Stomach (tissue), 9 donors: Measurements from ENCODE around the gene GLP2R. TPM values are rescaled to one million over a fixed set of nuclear protein-coding genes. Genes with fewer than 3 reads are reported as not detected.

Experiments used
- DNase-seq, 2 donors: peaks; one replicate each; pipeline versions ENCODE4 v3.0.0 to v3.0.0-alpha.2; 2013 to 2019
- H3K27ac ChIP-seq, 5 donors: fragments of 200-600 bp in 4 of 5; sonication (generic) in 4 of 5; one replicate each; pipeline ENCODE4 v1.5.1; 2013 to 2019; ENCODE audit warnings: mild to moderate bottlenecking in 1 of 5, moderate library complexity in 1 of 5
- H3K27me3 ChIP-seq, 3 donors: fragments of 200-600 bp; sonication (generic); one replicate each; pipeline ENCODE4 v1.5.1; 2017 to 2019; ENCODE audit warnings: mixed run types in 1 of 3
- H3K36me3 ChIP-seq, 4 donors: fragments of 200-600 bp; sonication (generic); 1 replicate in 3 of 4; 2 replicates in 1 of 4; pipeline ENCODE4 v1.5.1; 2016 to 2019
- H3K4me1 ChIP-seq, 4 donors: fragments of 200-600 bp; sonication (generic); one replicate each; pipeline ENCODE4 v1.5.1; 2016 to 2019
- H3K4me3 ChIP-seq, 4 donors: fragments of 200-600 bp; sonication (generic) in 3 of 4; one replicate each; pipeline ENCODE4 v1.5.1; 2016 to 2019; ENCODE audit warnings: mild to moderate bottlenecking in 1 of 4
- H3K9me3 ChIP-seq, 4 donors: fragments of 200-600 bp; sonication (generic); one replicate each; pipeline ENCODE4 v1.5.1; 2016 to 2019
- CTCF ChIP-seq, 7 experiments: fragments of 450-650 bp in 4 of 7; fragments of 200-600 bp in 3 of 7; sonication (generic) in 3 of 7; IDR thresholded peaks; one replicate each; pipeline ENCODE4 v1.5.1; 2016 to 2019; ENCODE audit warnings: antibody characterized with exemption in 7 of 7, control low read depth in 2 of 7, mild to moderate bottlenecking in 1 of 7
- EP300 ChIP-seq: sonication (generic); formaldehyde crosslinking; IDR thresholded peaks from one replicate; pipeline ENCODE4 v1.6.1; 2017; ENCODE audit warnings: antibody characterized with exemption
- POLR2A ChIP-seq, 4 donors: fragments of 450-650 bp; IDR thresholded peaks; one replicate each; pipeline ENCODE4 v1.6.1; 2016; ENCODE audit warnings: antibody characterized with exemption in 4 of 4, control low read depth in 2 of 4, mild to moderate bottlenecking in 1 of 4, moderate library complexity in 1 of 4
- POLR2AphosphoS5 ChIP-seq, 3 donors: sonication (generic); formaldehyde crosslinking; IDR thresholded peaks; one replicate each; pipeline ENCODE4 v1.6.1; 2016; ENCODE audit warnings: antibody characterized with exemption in 3 of 3
- WGBS, 5 donors: extraction: QIAGEN DNeasy Blood & Tissue Kit in 3 of 5; methylation state at CpG; one replicate each; pipeline versions ENCODE4 v1.1.5 to v1.1.7; 2013 to 2018; 5-methylcytosine and 5-hydroxymethylcytosine counted together
- intact Hi-C: fragments of 100-400 bp; cut with DNase I; formaldehyde crosslinking; loops from one replicate; pipeline ENCODE4 v1.15.1; 2023; ENCODE audit warnings: low total_unique reads
- polyA plus RNA-seq, 3 donors: library from polyadenylated mRNA; stranded (reverse); fragments of 200-250 nt; gene quantifications; one replicate each; pipeline ENCODE4 v1.2.3, GENCODE V29; 2013
- total RNA-seq, 5 donors: library from RNA; depleted of rRNA; stranded (reverse); fragments of >200 nt; gene quantifications; one replicate each; pipeline versions ENCODE4 v1.1.0 to v1.2.3, GENCODE V29; 2014 to 2016
- donor health status: healthy with polysubstance abuse.
- donor health status: Bipolar disorder and iron deficiency.
- donor health status: healthy.

The GLP2R gene
- total and polyA plus RNA-seq, 8 donors: 0.40 to 15.4 (median 5.8) TPM

- Histone ChIP-seq H3K4me3 (no peak overlapping the region), H3K27ac (no peak overlapping the region), H3K4me1 (peaks cover 0 to 15% (median 6%) of the 10 kb centered on the region in 4 donors), H3K27me3 (peaks cover 0 to 5% (median 0%) of the 10 kb centered on the region in 3 donors), H3K9me3 (peaks cover 0 to 3% (median 0%) of the 10 kb centered on the region in 4 donors), H3K36me3 (no peaks in the 10 kb centered on the region)
- no peak for DNase-seq
- intact Hi-C loops: no loop called here
- TF ChIP-seq POLR2A (IDR thresholded peaks at IDR 0.05): no peak
- TF ChIP-seq EP300: no peak
- no peak for TF ChIP-seq CTCF (IDR thresholded peaks at IDR 0.05)
- TF ChIP-seq POLR2AphosphoS5 (IDR thresholded peaks at IDR 0.05): no peak
Measured at GRCh38 chr17:9895923-9896322, 70.2 kb downstream of the GLP2R start.

DNA sequence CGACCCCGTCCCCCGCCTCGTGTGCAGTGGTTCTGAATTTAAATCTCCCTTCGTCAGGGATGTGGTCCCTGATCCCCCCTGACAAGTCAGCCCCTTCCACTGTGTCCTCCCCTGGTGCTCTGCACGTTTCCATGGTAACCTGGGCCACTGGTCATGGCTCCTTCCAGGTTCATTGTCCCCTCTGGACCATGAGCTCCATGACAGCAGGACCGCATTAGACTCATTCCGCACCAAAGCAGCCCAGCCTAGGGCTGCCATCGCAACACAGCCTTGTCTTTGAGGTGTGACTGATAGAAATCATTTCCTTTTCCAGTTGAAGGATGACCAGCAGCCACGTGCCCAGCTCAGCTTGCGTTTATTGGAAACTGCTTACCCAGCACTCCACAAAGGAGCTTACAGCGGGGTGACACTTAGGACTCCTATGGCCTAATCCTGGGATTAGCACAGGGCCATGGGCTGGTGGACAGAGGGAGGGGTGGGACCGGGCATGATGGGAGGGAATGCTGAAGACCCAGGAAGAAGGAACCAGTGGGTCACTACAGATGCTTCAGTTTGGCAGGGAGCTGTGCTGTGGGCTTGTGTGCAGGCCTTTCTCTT is 71.7 kb downstream of the GLP2R start:
- Histone ChIP-seq H3K27ac (no peak overlapping the region), H3K9me3 (peaks cover 0 to 3% (median 0%) of the 10 kb centered on the region in 4 donors), H3K4me1 (peaks cover 0 to 20% (median 9%) of the 10 kb centered on the region in 4 donors), H3K4me3 (no peak overlapping the region), H3K36me3 (no peaks in the 10 kb centered on the region), H3K27me3 (peaks cover 0 to 5% (median 0%) of the 10 kb centered on the region in 3 donors)
- intact Hi-C loops: no loop called here
- TF ChIP-seq EP300 (no peak), CTCF (IDR thresholded peaks at IDR 0.05) (no peak), POLR2A (IDR thresholded peaks at IDR 0.05) (no peak), POLR2AphosphoS5 (IDR thresholded peaks at IDR 0.05) (no peak)
- DNase-seq: no peak
- WGBS, 5 donors: 74 to 81% (median 79%) methylated on average over 13 of the region's 13 CpGs

DNA sequence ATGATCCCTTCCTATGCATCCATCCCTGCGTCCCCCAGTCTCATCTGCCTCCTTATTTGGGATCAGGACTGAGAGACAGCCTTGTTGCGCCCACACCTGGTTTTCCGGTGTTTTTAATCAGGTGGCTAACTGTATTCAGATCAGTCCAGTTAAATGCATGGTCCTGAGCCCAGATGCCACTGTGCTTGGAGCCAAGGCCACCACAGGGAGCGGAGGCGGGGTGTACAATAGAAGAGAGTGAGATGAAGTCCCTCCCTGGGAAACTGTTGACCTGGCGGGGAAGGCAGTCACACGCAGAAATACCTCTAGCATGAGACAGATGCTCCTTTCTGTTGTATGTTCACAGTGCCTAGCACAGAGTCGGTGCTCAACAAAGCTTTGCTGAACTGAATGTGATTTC is 73.1 kb downstream of the GLP2R start:
- Histone ChIP-seq H3K27me3 (peaks cover 0 to 5% (median 0%) of the 10 kb centered on the region in 3 donors), H3K9me3 (peaks cover 0 to 3% (median 0%) of the 10 kb centered on the region in 4 donors), H3K4me1 (peaks cover 0 to 20% (median 9%) of the 10 kb centered on the region in 4 donors), H3K36me3 (no peaks in the 10 kb centered on the region), H3K4me3 (no peak overlapping the region), H3K27ac (peak overlapping the region in 2 of 5 donors; percentile 73 to 81)
- DNase-seq: no peak
- 91 to 98% (median 94%) methylated on average over 6 to 8 of the region's 8 CpGs for WGBS, 5 donors
- no peak for TF ChIP-seq POLR2AphosphoS5 (IDR thresholded peaks at IDR 0.05)
- TF ChIP-seq CTCF (IDR thresholded peaks at IDR 0.05): no peak
- no peak for TF ChIP-seq POLR2A (IDR thresholded peaks at IDR 0.05)
- TF ChIP-seq EP300: no peak
- intact Hi-C loops: no loop called here

GRCh38 chr17:9899280-9900043 is 73.7 kb downstream of the GLP2R start:
- peaks cover 0 to 20% (median 9%) of the 10 kb centered on the region in 4 donors for H3K4me1 ChIP-seq
- no peaks in the 10 kb centered on the region for H3K36me3 ChIP-seq
- TF ChIP-seq EP300 (no peak), POLR2AphosphoS5 (IDR thresholded peaks at IDR 0.05) (no peak), CTCF (IDR thresholded peaks at IDR 0.05) (no peak), POLR2A (IDR thresholded peaks at IDR 0.05) (no peak)
- H3K27ac ChIP-seq: peak overlapping the region in 4 of 5 donors; percentile 6 to 81 (median 67)
- H3K27me3 ChIP-seq: peaks cover 0 to 5% (median 0%) of the 10 kb centered on the region in 3 donors
- H3K4me3 ChIP-seq: no peak overlapping the region
- intact Hi-C loops: no loop called here
- WGBS, 5 donors: 68 to 82% (median 78%) methylated on average over 21 of the region's 21 CpGs
- DNase-seq: peak in 1 of 2 donors; percentile 59
- peaks cover 0 to under 1% (median 0%) of the 10 kb centered on the region in 4 donors for H3K9me3 ChIP-seq
